B cell (primary cell): ENCODE measurements around the gene THSD4. TPM values are rescaled to one million over a fixed set of nuclear protein-coding genes. Genes with fewer than 3 reads are reported as not detected.

Experiments used
- ATAC-seq: fragments of 200-7000 bp; cut with Tn5 transposase; one replicate; pipeline ENCODE4 v1.10.0; 2021; ENCODE audit warnings: low read depth, mild to moderate bottlenecking, moderate number of reproducible peaks, moderate library complexity
- CTCF ChIA-PET: fragments of 350-600 bp; sonication (Branson Sonifier 250); formaldehyde crosslinking; loops from one replicate; lab custom pipeline; 2021; ENCODE audit warnings: antibody characterized with exemption, inconsistent platforms; lab: Charles Lee
- POLR2A ChIA-PET: fragments of 350-600 bp; sonication (Branson Sonifier 250); formaldehyde crosslinking; loops from one replicate; lab custom pipeline; 2021; ENCODE audit warnings: antibody characterized with exemption; lab: Charles Lee
- DNase-seq: peaks from one replicate; pipeline ENCODE4 v3.0.0; 2013
- H2AFZ ChIP-seq: 2 replicates; pipeline ENCODE4 v1.6.1; 2012; ENCODE audit warnings: mild to moderate bottlenecking, low read depth, low read length; ENCODE audit not compliant: insufficient read depth, poor library complexity, severe bottlenecking
- H3K27ac ChIP-seq, 2 donors: 1 replicate in 1 of 2; 2 replicates in 1 of 2; pipeline ENCODE4 v1.5.1; 2012 to 2013; ENCODE audit warnings: low read length in 2 of 2, mild to moderate bottlenecking in 2 of 2, moderate library complexity in 1 of 2
- H3K27me3 ChIP-seq, 4 experiments: fragments of 200-600 bp in 1 of 4; sonication (generic) in 1 of 4; replicated peaks in 1 of 4; 1 replicate in 2 of 4; 2 replicates in 2 of 4; pipeline versions ENCODE4 v1.6.1 to v1.7.0; 2013 to 2016; ENCODE audit warnings: low read length in 3 of 4, mild to moderate bottlenecking in 2 of 4, mixed read lengths in 1 of 4, moderate library complexity in 1 of 4; ENCODE audit not compliant: insufficient read depth in 4 of 4, control insufficient read depth in 3 of 4; ENCODE audit errors: control extremely low read depth in 1 of 4
- H3K36me3 ChIP-seq, 2 experiments: replicated peaks in 1 of 2; 1 replicate in 1 of 2; 2 replicates in 1 of 2; pipeline versions ENCODE4 v1.6.1 to v1.7.1; 2013; ENCODE audit warnings: low read length in 1 of 2; ENCODE audit not compliant: insufficient read depth in 2 of 2, control insufficient read depth in 1 of 2; ENCODE audit errors: control extremely low read depth in 1 of 2, extremely low read depth in 1 of 2
- H3K4me1 ChIP-seq, 2 donors: fragments of 200-600 bp in 1 of 2; sonication (generic) in 1 of 2; 1 replicate in 1 of 2; 2 replicates in 1 of 2; pipeline versions ENCODE4 v1.5.1 to v1.6.1; 2013 to 2017; ENCODE audit warnings: low read length in 2 of 2; ENCODE audit not compliant: control insufficient read depth in 2 of 2, insufficient read depth in 2 of 2
- H3K4me2 ChIP-seq: replicated peaks from 2 replicates; pipeline ENCODE3; 2012; ENCODE audit warnings: mild to moderate bottlenecking, low read depth, low read length; ENCODE audit not compliant: poor library complexity, severe bottlenecking
- H3K4me3 ChIP-seq, 5 experiments: fragments of 200-600 bp in 1 of 5; sonication (generic) in 1 of 5; 1 replicate in 3 of 5; 2 replicates in 2 of 5; pipeline versions ENCODE4 v1.5.1 to v1.7.0; 2011 to 2016; ENCODE audit warnings: low read length in 4 of 5, mild to moderate bottlenecking in 4 of 5, low read depth in 2 of 5, control low read depth in 1 of 5, moderate library complexity in 1 of 5; ENCODE audit not compliant: insufficient read depth in 1 of 5; ENCODE audit errors: control extremely low read depth in 1 of 5, extremely low read depth in 1 of 5
- H3K79me2 ChIP-seq: fragments of 200-600 bp; sonication (generic); one replicate; pipeline ENCODE4 v1.6.0; 2016; ENCODE audit warnings: low read length; ENCODE audit not compliant: control insufficient read depth, insufficient read depth
- H3K9ac ChIP-seq: fragments of 200-600 bp; sonication (generic); 2 replicates; pipeline ENCODE4 v1.6.1; 2017; ENCODE audit warnings: mild to moderate bottlenecking, low read length, moderate library complexity
- H3K9me3 ChIP-seq, 3 donors: one replicate each; pipeline versions ENCODE4 v1.6.1 to v1.7.1; 2013; ENCODE audit warnings: low read length in 2 of 3; ENCODE audit not compliant: control insufficient read depth in 2 of 3, insufficient read depth in 1 of 3; ENCODE audit errors: control extremely low read depth in 1 of 3
- H4K20me1 ChIP-seq: 2 replicates; pipeline ENCODE4 v1.6.0; 2012; ENCODE audit warnings: mild to moderate bottlenecking, low read length; ENCODE audit not compliant: insufficient read depth, control insufficient read depth, poor library complexity, severe bottlenecking
- H3K27ac Mint-ChIP-seq: one replicate; pipeline ENCODE4 v1.8.0; 2021; ENCODE audit warnings: mixed read lengths
- H3K27me3 Mint-ChIP-seq: one replicate; pipeline ENCODE4 v1.8.0; 2021; ENCODE audit warnings: mixed read lengths
- H3K4me1 Mint-ChIP-seq: one replicate; pipeline ENCODE4 v1.8.0; 2021; ENCODE audit warnings: mixed read lengths
- H3K4me3 Mint-ChIP-seq: one replicate; pipeline ENCODE4 v1.8.0; 2021; ENCODE audit warnings: mixed read lengths
- H3K9me3 Mint-ChIP-seq: one replicate; pipeline ENCODE4 v1.8.0; 2022; ENCODE audit warnings: mixed read lengths; ENCODE audit not compliant: insufficient read depth
- EZH2 ChIP-seq: IDR thresholded peaks from 2 replicates; pipeline ENCODE4 v1.6.1; 2012; ENCODE audit warnings: borderline replicate concordance, low read depth, mild to moderate bottlenecking, moderate library complexity, low read length; ENCODE audit not compliant: insufficient read depth, poor library complexity, severe bottlenecking
- WGBS: methylation state at CpG from one replicate; pipeline ENCODE4 v1.1.5; 2013; ENCODE audit warnings: missing lambda C conversion rate; ENCODE audit not compliant: insufficient coverage; 5-methylcytosine and 5-hydroxymethylcytosine counted together
- intact Hi-C: fragments of 100-400 bp; cut with micrococcal nuclease; formaldehyde crosslinking; loops from one replicate; pipeline ENCODE4 v1.10.0; 2022
- polyA plus RNA-seq: library from polyadenylated mRNA; depleted of rRNA; stranded (reverse); fragments of >200 nt; gene quantifications from 2 replicates; pipeline ENCODE4 v1.2.3, GENCODE V29; 2012
- total RNA-seq, 2 donors: library from RNA; stranded (reverse); fragments of 120-200 nt in 1 of 2; gene quantifications; 1 replicate in 1 of 2; 2 replicates in 1 of 2; pipeline versions ENCODE4 v1.2.3 to v1.2.4, GENCODE V29; 2013 to 2022
- TF ChIP-seq, protein P1 (sequence below): fragments of 200-600 bp; IDR thresholded peaks from one replicate; pipeline ENCODE4 v1.8.0; 2022; ENCODE audit warnings: antibody characterized with exemption, mild to moderate bottlenecking

THSD4 gene
- total and polyA plus RNA-seq, 2 donors (not counting 1 experiment from before 2014, with no cell fraction given) = not detected

DNA sequence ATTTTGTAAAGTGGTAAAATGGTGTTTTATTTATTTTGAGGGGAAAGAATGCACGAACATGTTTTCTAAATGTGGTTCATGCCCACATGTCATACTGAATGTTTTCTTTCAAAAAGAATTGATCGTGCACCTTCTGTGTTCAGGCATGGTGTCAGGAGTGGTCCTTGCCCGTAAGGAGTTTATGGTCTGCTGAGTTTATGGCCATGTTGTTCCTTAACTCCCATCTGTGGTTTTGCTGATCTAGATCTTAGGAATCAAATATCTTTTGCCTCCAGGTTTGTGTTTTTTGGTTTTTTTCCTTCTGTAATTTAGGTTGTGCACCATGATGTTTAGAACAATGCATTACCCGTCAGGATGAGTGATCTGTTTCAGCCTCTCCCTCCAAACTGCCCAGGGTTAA is 390.7 kb downstream of the THSD4 start:
- no peaks in the 10 kb centered on the region for H3K4me1 ChIP-seq

DNA sequence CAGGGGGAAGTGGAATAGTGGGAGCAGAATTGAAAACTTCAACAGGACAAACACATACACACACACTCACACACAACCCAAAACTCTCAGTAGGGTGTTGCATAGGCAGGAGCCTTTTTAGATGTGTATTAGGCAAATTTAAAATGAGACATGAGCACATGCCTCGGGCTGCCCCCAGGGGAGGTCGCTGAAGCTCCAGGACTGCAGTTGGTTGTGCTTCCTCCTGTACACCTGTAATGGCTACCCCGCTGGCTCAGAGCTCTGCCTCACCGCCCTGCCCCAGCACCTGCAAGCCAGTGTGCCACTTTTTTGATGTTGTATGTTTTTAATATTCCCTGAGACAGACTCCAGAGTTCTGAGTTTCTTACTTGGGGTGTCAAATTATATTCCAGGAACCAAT is 391.7 kb downstream of the THSD4 start:
- Histone ChIP-seq H3K4me2 (no peak overlapping the region), H3K4me3 (no peak overlapping the region), H3K36me3 (no peaks in the 10 kb centered on the region), H4K20me1 (no peaks in the 10 kb centered on the region), H3K9ac (no peak overlapping the region), H3K4me1 (no peaks in the 10 kb centered on the region), H3K27me3 (no peaks in the 10 kb centered on the region), H2AFZ (no peak overlapping the region), H3K79me2 (no peaks in the 10 kb centered on the region), H3K27ac (no peak overlapping the region), H3K9me3 (no peaks in the 10 kb centered on the region)
- intact Hi-C loops = no loop called here
- no peaks in the 10 kb centered on the region for H3K4me1 Mint-ChIP-seq
- no peak for DNase-seq
- H3K27me3 Mint-ChIP-seq = peaks cover 12% of the 10 kb centered on the region
- H3K9me3 Mint-ChIP-seq = peaks cover 3% of the 10 kb centered on the region
- no peak for ATAC-seq
- TF ChIP-seq, protein P1, sequence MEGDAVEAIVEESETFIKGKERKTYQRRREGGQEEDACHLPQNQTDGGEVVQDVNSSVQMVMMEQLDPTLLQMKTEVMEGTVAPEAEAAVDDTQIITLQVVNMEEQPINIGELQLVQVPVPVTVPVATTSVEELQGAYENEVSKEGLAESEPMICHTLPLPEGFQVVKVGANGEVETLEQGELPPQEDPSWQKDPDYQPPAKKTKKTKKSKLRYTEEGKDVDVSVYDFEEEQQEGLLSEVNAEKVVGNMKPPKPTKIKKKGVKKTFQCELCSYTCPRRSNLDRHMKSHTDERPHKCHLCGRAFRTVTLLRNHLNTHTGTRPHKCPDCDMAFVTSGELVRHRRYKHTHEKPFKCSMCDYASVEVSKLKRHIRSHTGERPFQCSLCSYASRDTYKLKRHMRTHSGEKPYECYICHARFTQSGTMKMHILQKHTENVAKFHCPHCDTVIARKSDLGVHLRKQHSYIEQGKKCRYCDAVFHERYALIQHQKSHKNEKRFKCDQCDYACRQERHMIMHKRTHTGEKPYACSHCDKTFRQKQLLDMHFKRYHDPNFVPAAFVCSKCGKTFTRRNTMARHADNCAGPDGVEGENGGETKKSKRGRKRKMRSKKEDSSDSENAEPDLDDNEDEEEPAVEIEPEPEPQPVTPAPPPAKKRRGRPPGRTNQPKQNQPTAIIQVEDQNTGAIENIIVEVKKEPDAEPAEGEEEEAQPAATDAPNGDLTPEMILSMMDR = no peak
- no peak for TF ChIP-seq EZH2
- H3K4me3 Mint-ChIP-seq = no peak overlapping the region
- POLR2A ChIA-PET = no interaction called here
- no peak overlapping the region for H3K27ac Mint-ChIP-seq
- WGBS = 60% methylated on average over 3 of the region's 4 CpGs
- CTCF ChIA-PET = no interaction called here

More for the DNA sequence above, 390.7 kb downstream of the THSD4 start:
- WGBS = 56% methylated on average over 3 of the region's 4 CpGs
- no peak for DNase-seq
- no peak for TF ChIP-seq EZH2
- TF ChIP-seq, protein P1 = no peak
- Histone ChIP-seq H3K4me2 (no peak overlapping the region), H3K36me3 (no peaks in the 10 kb centered on the region), H3K9me3 (peaks cover 0 to 2% (median 0%) of the 10 kb centered on the region in 3 donors), H3K4me3 (no peak overlapping the region), H3K9ac (no peak overlapping the region), H3K79me2 (no peaks in the 10 kb centered on the region), H2AFZ (no peak overlapping the region), H4K20me1 (no peaks in the 10 kb centered on the region), H3K27ac (no peak overlapping the region), H3K27me3 (no peaks in the 10 kb centered on the region)
- CTCF ChIA-PET = no interaction called here
- Mint-ChIP-seq H3K4me1 (no peaks in the 10 kb centered on the region), H3K9me3 (peaks cover 3% of the 10 kb centered on the region), H3K27ac (no peak overlapping the region), H3K27me3 (peaks cover 11% of the 10 kb centered on the region), H3K4me3 (no peak overlapping the region)
- intact Hi-C loops = no loop called here
- POLR2A ChIA-PET = no interaction called here
- ATAC-seq = no peak
